DOHH2 (cell line): ENCODE data around the gene CLDN11.

ENCODE experiments used
- EZH2phosphoT487 ChIP-seq: fragments of 200-600 bp; sonication (generic); IDR thresholded peaks from 2 replicates; pipeline ENCODE4 v1.6.1; 2017; ENCODE audit warnings: borderline replicate concordance, mild to moderate bottlenecking, antibody characterized with exemption, low read length, moderate library complexity, mixed read lengths
- TF ChIP-seq, protein P1 (sequence below): fragments of 200-600 bp; sonication (generic); IDR thresholded peaks from one replicate; pipeline ENCODE4 v1.5.1; 2014; ENCODE audit warnings: antibody characterized with exemption, mild to moderate bottlenecking, low read depth, low read length; ENCODE audit not compliant: poor library complexity, severe bottlenecking

DNA sequence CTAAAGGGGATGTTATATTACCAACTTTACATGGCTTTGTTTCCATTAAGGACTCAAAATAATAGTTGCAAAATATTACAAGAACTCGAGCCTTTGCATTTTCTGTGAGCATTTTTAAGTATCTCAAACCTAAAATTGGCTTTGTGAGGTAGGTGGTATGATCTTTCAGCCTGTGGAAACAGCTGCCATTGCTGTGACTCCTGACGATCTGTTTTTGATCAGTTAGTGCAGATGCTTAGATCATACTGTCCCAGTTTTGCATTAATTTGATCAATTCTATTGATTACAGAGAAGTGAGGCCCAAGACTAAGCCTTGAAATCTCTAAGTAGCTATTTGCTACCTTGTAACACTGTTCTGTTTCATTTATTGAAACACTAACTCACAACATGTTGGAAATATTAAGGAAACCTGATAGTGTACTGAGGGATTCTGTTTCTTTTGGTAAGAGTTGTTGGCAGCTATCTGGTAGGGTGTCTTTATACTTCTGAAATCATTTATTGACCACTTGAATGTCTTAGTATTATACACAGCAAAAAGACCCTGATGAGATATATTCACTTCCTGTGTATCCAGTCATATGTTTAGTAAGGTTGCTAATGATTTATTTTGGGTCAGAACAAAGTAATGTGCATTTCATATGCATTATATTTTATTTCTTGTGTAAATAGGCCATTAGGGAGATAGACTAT lies 46.3 kb upstream of the CLDN11 start:
- TF ChIP-seq, protein P1, sequence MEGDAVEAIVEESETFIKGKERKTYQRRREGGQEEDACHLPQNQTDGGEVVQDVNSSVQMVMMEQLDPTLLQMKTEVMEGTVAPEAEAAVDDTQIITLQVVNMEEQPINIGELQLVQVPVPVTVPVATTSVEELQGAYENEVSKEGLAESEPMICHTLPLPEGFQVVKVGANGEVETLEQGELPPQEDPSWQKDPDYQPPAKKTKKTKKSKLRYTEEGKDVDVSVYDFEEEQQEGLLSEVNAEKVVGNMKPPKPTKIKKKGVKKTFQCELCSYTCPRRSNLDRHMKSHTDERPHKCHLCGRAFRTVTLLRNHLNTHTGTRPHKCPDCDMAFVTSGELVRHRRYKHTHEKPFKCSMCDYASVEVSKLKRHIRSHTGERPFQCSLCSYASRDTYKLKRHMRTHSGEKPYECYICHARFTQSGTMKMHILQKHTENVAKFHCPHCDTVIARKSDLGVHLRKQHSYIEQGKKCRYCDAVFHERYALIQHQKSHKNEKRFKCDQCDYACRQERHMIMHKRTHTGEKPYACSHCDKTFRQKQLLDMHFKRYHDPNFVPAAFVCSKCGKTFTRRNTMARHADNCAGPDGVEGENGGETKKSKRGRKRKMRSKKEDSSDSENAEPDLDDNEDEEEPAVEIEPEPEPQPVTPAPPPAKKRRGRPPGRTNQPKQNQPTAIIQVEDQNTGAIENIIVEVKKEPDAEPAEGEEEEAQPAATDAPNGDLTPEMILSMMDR = no peak
- TF ChIP-seq EZH2phosphoT487 = no peak
